H9 (cell line): ENCODE measurements around the gene CCDC92. TPM values are rescaled to one million over a fixed set of nuclear protein-coding genes. Genes with fewer than 3 reads are reported as not detected.

Experiments used
- DNase-seq: peaks from one replicate; pipeline ENCODE4 v3.0.0-alpha.2; 2017
- H2AFZ ChIP-seq: one replicate; pipeline ENCODE4 v1.6.1; 2013; ENCODE audit warnings: mild to moderate bottlenecking, low read length, control low read depth, moderate library complexity
- H2AK5ac ChIP-seq: 2 replicates; pipeline ENCODE4 v1.6.1; 2013; ENCODE audit warnings: low read length, control low read depth, mixed read lengths; ENCODE audit not compliant: insufficient read length
- H2BK120ac ChIP-seq: one replicate; pipeline ENCODE4 v1.6.1; 2013; ENCODE audit warnings: low read depth, mild to moderate bottlenecking, low read length, control low read depth, inconsistent platforms; ENCODE audit not compliant: poor library complexity, severe bottlenecking
- H2BK12ac ChIP-seq: 2 replicates; pipeline ENCODE4 v1.6.1; 2013; ENCODE audit warnings: low read length, control low read depth, mixed read lengths, low read depth; ENCODE audit not compliant: insufficient read length
- H2BK15ac ChIP-seq: 2 replicates; pipeline ENCODE4 v1.6.1; 2013; ENCODE audit warnings: low read depth, low read length, control low read depth
- H2BK20ac ChIP-seq: one replicate; pipeline ENCODE4 v1.6.1; 2013; ENCODE audit warnings: low read depth, mild to moderate bottlenecking, low read length, control low read depth, inconsistent platforms; ENCODE audit not compliant: poor library complexity, severe bottlenecking
- H2BK5ac ChIP-seq: 2 replicates; pipeline ENCODE4 v1.6.1; 2013; ENCODE audit warnings: low read length, control low read depth, mixed read lengths; ENCODE audit not compliant: insufficient read length
- H3K14ac ChIP-seq: 2 replicates; pipeline ENCODE4 v1.6.1; 2013; ENCODE audit warnings: low read length, control low read depth; ENCODE audit not compliant: insufficient read depth
- H3K18ac ChIP-seq: 2 replicates; pipeline ENCODE4 v1.6.1; 2013; ENCODE audit warnings: low read depth, mild to moderate bottlenecking, mixed read lengths, low read length, control low read depth; ENCODE audit not compliant: insufficient read length
- H3K23ac ChIP-seq: 2 replicates; pipeline ENCODE4 v1.6.1; 2013; ENCODE audit warnings: low read length, control low read depth, mixed read lengths, low read depth; ENCODE audit not compliant: insufficient read length
- H3K23me2 ChIP-seq: 2 replicates; pipeline ENCODE4 v1.6.1; 2013; ENCODE audit warnings: low read depth, mild to moderate bottlenecking, mixed read lengths, low read length, control low read depth; ENCODE audit not compliant: insufficient read length, poor library complexity, severe bottlenecking
- H3K27ac ChIP-seq: 2 replicates; pipeline ENCODE4 v1.5.1; 2013; ENCODE audit warnings: low read length, control low read depth, mixed read lengths, low read depth; ENCODE audit not compliant: insufficient read length
- H3K27me3 ChIP-seq: 2 replicates; pipeline ENCODE4 v1.6.1; 2013; ENCODE audit warnings: low read length, control low read depth, inconsistent platforms; ENCODE audit not compliant: insufficient read depth
- H3K4ac ChIP-seq: 2 replicates; pipeline ENCODE4 v1.6.1; 2013; ENCODE audit warnings: low read depth, mild to moderate bottlenecking, control low read depth, inconsistent platforms, low read length, moderate library complexity
- H3K4me1 ChIP-seq: 2 replicates; pipeline ENCODE4 v1.6.1; 2013; ENCODE audit warnings: low read length, control low read depth, inconsistent platforms; ENCODE audit not compliant: insufficient read depth
- H3K4me2 ChIP-seq: 2 replicates; pipeline ENCODE4 v1.6.1; 2013; ENCODE audit warnings: low read length, control low read depth, mixed read lengths; ENCODE audit not compliant: insufficient read length, insufficient read depth
- H3K56ac ChIP-seq: 2 replicates; pipeline ENCODE4 v1.6.1; 2013; ENCODE audit warnings: low read depth, mild to moderate bottlenecking, mixed read lengths, low read length, control low read depth; ENCODE audit not compliant: insufficient read length
- H3K79me1 ChIP-seq: 2 replicates; pipeline ENCODE4 v1.6.1; 2013; ENCODE audit warnings: low read depth, mild to moderate bottlenecking, moderate library complexity, low read length, control low read depth, inconsistent platforms; ENCODE audit not compliant: insufficient read depth, poor library complexity, severe bottlenecking
- H3K79me2 ChIP-seq: 2 replicates; pipeline ENCODE4 v1.6.1; 2013; ENCODE audit warnings: low read length, control low read depth, inconsistent platforms; ENCODE audit not compliant: insufficient read depth
- H3K9ac ChIP-seq: 2 replicates; pipeline ENCODE4 v1.6.1; 2013; ENCODE audit warnings: low read length, control low read depth, mixed read lengths; ENCODE audit not compliant: insufficient read length; ENCODE audit errors: extremely low read depth
- H3K9me3 ChIP-seq: one replicate; pipeline ENCODE4 v1.6.1; 2013; ENCODE audit warnings: low read depth, low read length, inconsistent platforms; ENCODE audit not compliant: control insufficient read depth
- H3T11ph ChIP-seq: one replicate; pipeline ENCODE4 v1.6.1; 2013; ENCODE audit warnings: mild to moderate bottlenecking, low read length, control low read depth, inconsistent platforms
- H4K20me1 ChIP-seq: one replicate; pipeline ENCODE4 v1.6.1; 2013; ENCODE audit not compliant: control insufficient read depth, insufficient read length, insufficient read depth
- H4K5ac ChIP-seq: 2 replicates; pipeline ENCODE4 v1.6.1; 2013; ENCODE audit warnings: low read depth, mild to moderate bottlenecking, mixed read lengths, low read length, control low read depth; ENCODE audit not compliant: insufficient read length
- H4K8ac ChIP-seq: replicated peaks from 2 replicates; pipeline ENCODE4 v1.6.1; 2013; ENCODE audit warnings: low read length, control low read depth, mixed read lengths, low read depth; ENCODE audit not compliant: insufficient read length
- H4K91ac ChIP-seq: 2 replicates; pipeline ENCODE4 v1.6.1; 2013; ENCODE audit warnings: low read depth, mild to moderate bottlenecking, moderate library complexity, mixed read lengths, low read length, control low read depth; ENCODE audit not compliant: insufficient read length
- H3K27ac Mint-ChIP-seq, 3 experiments: 2 replicates in 2 of 3; 3 replicates in 1 of 3; pipeline ENCODE4 v1.8.0; 2020 to 2021; ENCODE audit warnings: mixed read lengths in 3 of 3, mild to moderate bottlenecking in 1 of 3, moderate library complexity in 1 of 3
- H3K27me3 Mint-ChIP-seq: 2 replicates; pipeline ENCODE4 v1.8.0; 2021; ENCODE audit warnings: low read depth, mild to moderate bottlenecking, moderate library complexity, mixed read lengths
- H3K36me3 Mint-ChIP-seq, 3 experiments: 2 replicates in 2 of 3; 3 replicates in 1 of 3; pipeline ENCODE4 v1.8.0; 2020 to 2021; ENCODE audit warnings: low read depth in 3 of 3, mixed read lengths in 3 of 3; ENCODE audit not compliant: insufficient read depth in 1 of 3
- H3K4me1 Mint-ChIP-seq, 2 experiments: 2 replicates each; pipeline ENCODE4 v1.8.0; 2020; ENCODE audit warnings: mixed read lengths in 2 of 2
- H3K4me3 Mint-ChIP-seq, 2 experiments: 2 replicates in 1 of 2; 3 replicates in 1 of 2; pipeline ENCODE4 v1.8.0; 2020 to 2021; ENCODE audit warnings: mild to moderate bottlenecking in 2 of 2, mixed read lengths in 2 of 2, moderate library complexity in 1 of 2
- H3K9me3 Mint-ChIP-seq, 2 experiments: 2 replicates in 1 of 2; 3 replicates in 1 of 2; pipeline ENCODE4 v1.8.0; 2020; ENCODE audit warnings: mild to moderate bottlenecking in 2 of 2, mixed read lengths in 2 of 2, moderate library complexity in 1 of 2
- WGBS: extraction: QIAGEN DNeasy Blood & Tissue Kit; methylation state at CpG from one replicate; pipeline ENCODE4 v1.1.7; 2013; ENCODE audit warnings: missing lambda C conversion rate, low lambda C conversion rate, mixed read lengths; ENCODE audit not compliant: insufficient read length; ENCODE audit errors: extremely low coverage; 5-methylcytosine and 5-hydroxymethylcytosine counted together
- total RNA-seq: library from RNA; stranded (reverse); gene quantifications from 2 replicates; pipeline ENCODE4 v1.2.1, GENCODE V29; 2021
- TF ChIP-seq, protein P1 (sequence below): fragments of 200-600 bp; sonication (generic); conservative IDR thresholded peaks from 3 replicates; pipeline ENCODE4 v1.8.0; 2021; ENCODE audit warnings: antibody characterized with exemption, mild to moderate bottlenecking

CCDC92 gene
- total RNA-seq, 1 experiment from 2014 or later: 1.3 TPM

DNA sequence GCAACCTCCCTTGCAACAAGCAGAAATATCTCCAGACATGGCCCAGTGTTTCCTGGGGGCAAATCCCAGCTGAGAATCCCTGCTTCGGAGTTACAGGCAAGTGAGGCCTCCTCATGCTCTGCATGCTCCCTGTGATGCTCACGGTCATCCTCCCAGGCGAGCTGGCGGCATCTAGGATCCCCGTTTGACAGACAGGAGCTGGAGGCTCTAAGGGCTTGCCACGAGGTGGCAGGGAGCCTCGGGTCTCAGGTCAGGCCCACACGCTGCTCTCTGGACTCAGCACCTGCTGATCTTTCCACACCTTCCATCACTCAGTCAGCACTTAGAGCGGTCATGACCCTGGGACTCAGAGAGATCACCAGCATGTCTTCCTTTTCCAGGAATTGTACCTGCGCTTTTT is 79.8 kb downstream of the CCDC92 start:
- Mint-ChIP-seq H3K27ac (no peak overlapping the region), H3K36me3 (no peaks in the 10 kb centered on the region), H3K27me3 (peaks cover 77% of the 10 kb centered on the region), H3K4me3 (no peak overlapping the region), H3K9me3 (no peaks in the 10 kb centered on the region), H3K4me1 (peaks cover 17 to 18% of the 10 kb centered on the region in 2 experiments)
- no peak overlapping the region for H3K23ac ChIP-seq
- H3K9ac ChIP-seq: no peak overlapping the region
- H4K5ac ChIP-seq: no peak overlapping the region
- no peaks in the 10 kb centered on the region for H4K20me1 ChIP-seq
- no peak overlapping the region for H2BK5ac ChIP-seq
- no peaks in the 10 kb centered on the region for H3K4me1 ChIP-seq
- no peak overlapping the region for H3K18ac ChIP-seq
- H3K4me2 ChIP-seq: no peak overlapping the region
- H2AFZ ChIP-seq: no peak overlapping the region
- WGBS: no CpG with 5 or more reads among the region's 10 CpGs
- no peaks in the 10 kb centered on the region for H3K79me1 ChIP-seq
- TF ChIP-seq, protein P1, sequence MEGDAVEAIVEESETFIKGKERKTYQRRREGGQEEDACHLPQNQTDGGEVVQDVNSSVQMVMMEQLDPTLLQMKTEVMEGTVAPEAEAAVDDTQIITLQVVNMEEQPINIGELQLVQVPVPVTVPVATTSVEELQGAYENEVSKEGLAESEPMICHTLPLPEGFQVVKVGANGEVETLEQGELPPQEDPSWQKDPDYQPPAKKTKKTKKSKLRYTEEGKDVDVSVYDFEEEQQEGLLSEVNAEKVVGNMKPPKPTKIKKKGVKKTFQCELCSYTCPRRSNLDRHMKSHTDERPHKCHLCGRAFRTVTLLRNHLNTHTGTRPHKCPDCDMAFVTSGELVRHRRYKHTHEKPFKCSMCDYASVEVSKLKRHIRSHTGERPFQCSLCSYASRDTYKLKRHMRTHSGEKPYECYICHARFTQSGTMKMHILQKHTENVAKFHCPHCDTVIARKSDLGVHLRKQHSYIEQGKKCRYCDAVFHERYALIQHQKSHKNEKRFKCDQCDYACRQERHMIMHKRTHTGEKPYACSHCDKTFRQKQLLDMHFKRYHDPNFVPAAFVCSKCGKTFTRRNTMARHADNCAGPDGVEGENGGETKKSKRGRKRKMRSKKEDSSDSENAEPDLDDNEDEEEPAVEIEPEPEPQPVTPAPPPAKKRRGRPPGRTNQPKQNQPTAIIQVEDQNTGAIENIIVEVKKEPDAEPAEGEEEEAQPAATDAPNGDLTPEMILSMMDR: no peak
- H3K14ac ChIP-seq: no peak overlapping the region; the same call in 1 of the 2 replicates
- H3K27ac ChIP-seq: no peak overlapping the region
- H2BK15ac ChIP-seq: no peak overlapping the region
- H3K79me2 ChIP-seq: no peaks in the 10 kb centered on the region
- H2BK20ac ChIP-seq: no peak overlapping the region
- H3K4ac ChIP-seq: no peak overlapping the region
- H3K9me3 ChIP-seq: no peaks in the 10 kb centered on the region
- H3K23me2 ChIP-seq: no peaks in the 10 kb centered on the region
- H2BK12ac ChIP-seq: no peak overlapping the region
- H2BK120ac ChIP-seq: no peak overlapping the region
- H4K91ac ChIP-seq: no peak overlapping the region
- no peak overlapping the region for H3T11ph ChIP-seq
- no peak overlapping the region for H3K56ac ChIP-seq
- H2AK5ac ChIP-seq: no peak overlapping the region
- no peak overlapping the region for H4K8ac ChIP-seq
- no peaks in the 10 kb centered on the region for H3K27me3 ChIP-seq
- DNase-seq: no peak
